ENCODE measurements around the gene PIEZO1.

PIEZO1 gene

GRCh38 chr16:88688013-88688778, 96.8 kb downstream of the PIEZO1 start:
- no peaks in the 10 kb centered on the region for H3K9me3 Mint-ChIP-seq
- H3K27me3 Mint-ChIP-seq, result no peaks in the 10 kb centered on the region
- H3K36me3 Mint-ChIP-seq, result no peaks in the 10 kb centered on the region
- H3K4me3 Mint-ChIP-seq, result no peak overlapping the region
- H3K27ac Mint-ChIP-seq, result no peak overlapping the region
- H3K4me1 Mint-ChIP-seq, result peaks cover 64% of the 10 kb centered on the region

GRCh38 chr16:88687676-88688012, 97.4 kb downstream of the PIEZO1 start:
- no peaks in the 10 kb centered on the region for H3K9me3 Mint-ChIP-seq
- H3K4me3 Mint-ChIP-seq, result no peak overlapping the region
- peaks cover 59% of the 10 kb centered on the region for H3K4me1 Mint-ChIP-seq
- no peak overlapping the region for H3K27ac Mint-ChIP-seq
- H3K36me3 Mint-ChIP-seq, result no peaks in the 10 kb centered on the region
- no peaks in the 10 kb centered on the region for H3K27me3 Mint-ChIP-seq

DNA sequence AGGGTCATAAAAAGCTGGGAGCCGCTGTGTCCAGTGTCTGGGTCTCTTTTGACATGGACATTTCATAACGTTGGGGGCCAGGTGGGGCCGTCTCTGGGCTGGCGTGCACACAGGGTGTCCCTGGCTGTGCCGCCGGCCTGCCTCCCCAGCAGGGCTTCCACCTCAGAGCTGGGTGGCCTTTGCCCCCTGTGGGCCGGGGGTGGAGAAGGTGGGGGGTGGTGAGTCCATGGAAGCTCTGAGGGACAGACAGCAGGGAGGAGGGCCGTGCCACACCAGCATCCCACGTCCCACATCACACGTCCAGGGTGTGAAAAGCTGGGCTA, 97.8 kb downstream of the PIEZO1 start:
- H3K4me1 Mint-ChIP-seq, result peaks cover 60% of the 10 kb centered on the region
- H3K36me3 Mint-ChIP-seq, result no peaks in the 10 kb centered on the region
- H3K4me3 Mint-ChIP-seq, result no peak overlapping the region
- H3K27ac Mint-ChIP-seq, result no peak overlapping the region
- no peaks in the 10 kb centered on the region for H3K27me3 Mint-ChIP-seq
- no peaks in the 10 kb centered on the region for H3K9me3 Mint-ChIP-seq

- H3K4me1 Mint-ChIP-seq, result peaks cover 60% of the 10 kb centered on the region
- H3K27ac Mint-ChIP-seq, result no peak within 1 kb of the TSS
- H3K4me3 Mint-ChIP-seq, result peak within 1 kb of the TSS; percentile 75
Measured at GRCh38 chr16:88686439-88687253, 98.4 kb downstream of the PIEZO1 start, which contains the start of gene SNAI3. Gene SNAI3 (minus strand): TSS chr16:88686507. CDS start chr16:88686406, 101 bp downstream.

GRCh38 chr16:88686062-88686438, 99.0 kb downstream of the PIEZO1 start:
- Mint-ChIP-seq H3K4me3 (peak overlapping the region; percentile 75), H3K9me3 (no peaks in the 10 kb centered on the region), H3K27me3 (no peaks in the 10 kb centered on the region), H3K36me3 (no peaks in the 10 kb centered on the region), H3K4me1 (peaks cover 61% of the 10 kb centered on the region), H3K27ac (no peak overlapping the region)

More at GRCh38 chr16:88686439-88687253, 98.4 kb downstream of the PIEZO1 start, which contains the start of gene SNAI3:
- no peaks in the 10 kb centered on the region for H3K36me3 Mint-ChIP-seq
- H3K9me3 Mint-ChIP-seq, result no peaks in the 10 kb centered on the region
- no peaks in the 10 kb centered on the region for H3K27me3 Mint-ChIP-seq

DNA sequence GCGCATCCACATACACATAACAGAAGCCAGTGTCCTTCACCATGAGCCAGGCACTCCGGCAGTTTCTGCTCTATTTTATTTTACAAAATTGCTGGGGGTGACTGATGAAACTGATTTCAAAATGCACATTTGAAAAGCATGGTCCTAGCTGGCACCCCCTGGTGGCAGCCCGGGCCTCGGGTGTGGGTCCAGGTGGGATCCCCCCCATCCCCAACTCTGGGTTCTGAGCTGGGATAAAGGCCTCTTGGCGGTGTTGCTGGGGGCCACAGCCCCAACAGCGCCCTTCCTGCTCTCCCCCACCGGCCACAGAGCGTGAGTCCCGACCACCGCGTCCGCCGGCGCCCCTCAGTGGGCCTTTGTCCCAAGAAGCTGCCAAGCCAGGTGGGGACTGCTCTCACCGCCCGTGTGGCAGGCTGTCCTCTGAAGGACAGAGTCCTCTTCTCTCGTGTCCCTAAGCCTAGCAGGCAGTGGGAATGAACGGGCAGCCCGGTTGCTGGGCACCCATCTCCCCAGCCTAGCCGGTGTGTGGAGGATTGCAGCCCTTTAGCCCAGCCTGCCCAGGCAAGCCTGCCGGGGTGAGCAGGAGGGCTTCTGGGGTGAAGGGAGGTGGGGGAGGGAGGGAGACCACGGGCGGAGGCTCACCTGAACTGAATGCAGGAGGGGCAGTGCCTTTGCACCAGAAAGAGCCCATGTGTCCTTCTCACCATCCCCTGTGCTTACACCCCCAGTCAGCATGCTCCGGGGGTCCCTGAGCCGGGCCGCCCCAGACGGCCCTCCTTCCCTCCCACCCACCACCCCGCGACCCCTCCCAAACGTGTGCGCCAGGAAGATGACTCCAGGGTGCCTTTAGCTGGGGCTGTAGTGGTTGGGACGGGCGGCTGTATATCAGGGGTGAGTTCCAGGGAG, 99.6 kb downstream of the PIEZO1 start:
- Mint-ChIP-seq H3K4me3 (peak overlapping the region; percentile 75), H3K36me3 (no peaks in the 10 kb centered on the region), H3K4me1 (peaks cover 59% of the 10 kb centered on the region), H3K27me3 (no peaks in the 10 kb centered on the region), H3K27ac (no peak overlapping the region), H3K9me3 (no peaks in the 10 kb centered on the region)

DNA sequence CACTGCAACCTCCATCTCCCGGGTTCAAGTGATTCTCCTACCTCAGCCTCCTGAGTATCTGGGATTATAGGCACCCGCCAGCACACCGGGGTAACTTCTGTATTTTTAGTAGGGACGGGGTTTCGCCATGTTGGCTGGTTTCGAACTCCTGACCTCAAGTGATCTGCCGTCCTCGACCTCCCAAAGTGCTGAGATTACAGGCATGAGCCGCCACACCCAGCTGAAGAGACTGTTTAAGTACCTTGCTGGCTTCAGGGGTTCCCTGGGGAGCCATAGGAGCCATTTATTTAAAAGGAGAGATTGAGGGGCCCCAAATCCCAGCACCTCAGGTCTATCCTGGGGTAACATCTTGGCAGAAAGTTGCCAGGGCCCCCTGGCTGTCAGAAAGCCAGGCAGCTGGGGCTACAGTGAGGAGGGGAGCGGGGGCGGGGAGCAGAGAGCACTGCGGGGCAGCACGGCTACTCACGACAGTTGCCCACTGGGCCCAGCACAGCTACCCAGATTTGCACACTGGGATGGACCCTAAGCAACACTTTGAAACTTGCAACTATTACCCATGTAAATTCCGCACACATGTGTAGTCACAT, 100.4 kb downstream of the PIEZO1 start:
- H3K36me3 Mint-ChIP-seq, result no peaks in the 10 kb centered on the region
- peak overlapping the region; percentile 74 for H3K27ac Mint-ChIP-seq

GRCh38 chr16:88681709-88682451, 103.1 kb downstream of the PIEZO1 start:
- no peaks in the 10 kb centered on the region for H3K36me3 Mint-ChIP-seq
- H3K4me3 Mint-ChIP-seq, result peak overlapping the region; percentile 57
- H3K27ac Mint-ChIP-seq, result peak overlapping the region; percentile 88
- H3K4me1 Mint-ChIP-seq, result peaks cover 39% of the 10 kb centered on the region
- no peaks in the 10 kb centered on the region for H3K9me3 Mint-ChIP-seq
- no peaks in the 10 kb centered on the region for H3K27me3 Mint-ChIP-seq

More for the DNA sequence above, 100.4 kb downstream of the PIEZO1 start:
- Mint-ChIP-seq H3K4me1 (peaks cover 54% of the 10 kb centered on the region), H3K27me3 (no peaks in the 10 kb centered on the region), H3K4me3 (peak overlapping the region; percentile 75), H3K9me3 (no peaks in the 10 kb centered on the region)

- H3K4me1 Mint-ChIP-seq, result peaks cover 39% of the 10 kb centered on the region
- H3K36me3 Mint-ChIP-seq, result no peaks in the 10 kb centered on the region
- H3K9me3 Mint-ChIP-seq, result no peaks in the 10 kb centered on the region
Measured at GRCh38 chr16:88681084-88681680, 103.8 kb downstream of the PIEZO1 start.

DNA sequence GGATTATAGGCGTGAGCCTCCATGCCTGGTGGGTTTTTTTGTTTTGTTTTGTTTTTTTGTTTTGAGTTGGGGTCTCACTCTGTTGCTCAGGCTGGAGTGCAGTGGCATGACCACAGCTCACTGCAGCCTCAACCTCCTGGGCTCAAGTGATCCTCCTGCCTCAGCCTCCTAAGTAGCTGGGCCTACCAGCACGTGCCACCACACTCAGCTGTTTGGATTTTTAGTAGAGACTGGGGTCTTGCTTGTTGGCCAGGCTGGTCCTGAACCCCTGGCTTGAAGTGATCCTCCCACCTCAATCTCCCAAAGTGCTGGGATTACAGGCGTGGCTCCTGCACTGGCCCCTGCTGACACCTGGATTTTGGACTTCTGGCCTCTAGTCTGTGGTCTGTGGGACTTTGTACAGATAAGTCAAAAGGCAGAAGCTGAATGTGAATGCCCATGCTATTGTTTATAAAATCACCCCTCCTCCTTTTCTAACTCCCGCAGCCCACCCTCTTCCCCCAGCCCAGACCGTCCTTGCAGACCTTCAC, 104.4 kb downstream of the PIEZO1 start:
- Mint-ChIP-seq H3K4me1 (peaks cover 39% of the 10 kb centered on the region), H3K27me3 (no peaks in the 10 kb centered on the region), H3K4me3 (no peak overlapping the region), H3K9me3 (no peaks in the 10 kb centered on the region), H3K36me3 (no peaks in the 10 kb centered on the region), H3K27ac (peak overlapping the region; percentile 8)

More at GRCh38 chr16:88681084-88681680, 103.8 kb downstream of the PIEZO1 start:
- no peaks in the 10 kb centered on the region for H3K27me3 Mint-ChIP-seq
- H3K4me3 Mint-ChIP-seq, result peak overlapping the region; percentile 57
- H3K27ac Mint-ChIP-seq, result peak overlapping the region; percentile 8

DNA sequence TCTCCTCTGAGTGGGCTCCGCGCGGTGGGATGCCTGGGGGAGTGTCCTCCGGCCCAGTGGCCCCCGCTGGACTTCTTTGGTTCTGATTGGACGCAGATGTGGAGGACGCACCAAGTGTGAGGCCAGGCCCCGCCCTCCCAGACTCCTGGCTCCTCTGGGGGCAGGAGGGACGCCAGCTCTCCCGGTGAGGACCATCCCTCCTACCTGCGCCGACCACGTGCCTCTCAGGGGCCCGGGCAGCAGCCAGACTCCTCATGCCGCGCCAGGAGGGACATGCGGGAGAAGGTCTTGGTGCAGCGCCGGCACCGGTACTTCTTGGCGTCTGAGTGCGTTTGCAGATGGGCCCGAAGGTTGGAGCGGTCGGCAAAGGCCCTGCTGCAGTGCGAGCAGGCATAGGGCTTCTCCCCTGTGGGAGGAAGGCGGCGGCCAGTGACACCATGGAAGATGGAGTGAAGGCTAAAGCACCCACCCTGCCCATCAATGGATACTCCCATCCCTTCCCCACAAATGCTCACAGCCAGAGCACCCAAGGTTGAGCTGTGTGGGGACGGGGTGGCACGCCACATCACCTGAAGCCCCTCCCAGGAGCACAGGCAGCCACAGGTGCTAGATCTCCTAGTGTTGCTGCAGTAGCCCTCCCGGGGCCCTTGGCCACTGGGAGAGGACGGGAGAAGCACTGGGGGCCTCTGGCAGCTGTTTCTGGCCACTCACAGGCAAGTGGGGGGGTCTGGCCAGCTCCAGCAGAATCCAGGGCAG, 106.6 kb downstream of the PIEZO1 start:
- peaks cover 21% of the 10 kb centered on the region for H3K4me1 Mint-ChIP-seq
- H3K9me3 Mint-ChIP-seq, result no peaks in the 10 kb centered on the region
- no peaks in the 10 kb centered on the region for H3K36me3 Mint-ChIP-seq
- H3K27ac Mint-ChIP-seq, result no peak overlapping the region
- H3K4me3 Mint-ChIP-seq, result no peak overlapping the region
- H3K27me3 Mint-ChIP-seq, result no peaks in the 10 kb centered on the region

DNA sequence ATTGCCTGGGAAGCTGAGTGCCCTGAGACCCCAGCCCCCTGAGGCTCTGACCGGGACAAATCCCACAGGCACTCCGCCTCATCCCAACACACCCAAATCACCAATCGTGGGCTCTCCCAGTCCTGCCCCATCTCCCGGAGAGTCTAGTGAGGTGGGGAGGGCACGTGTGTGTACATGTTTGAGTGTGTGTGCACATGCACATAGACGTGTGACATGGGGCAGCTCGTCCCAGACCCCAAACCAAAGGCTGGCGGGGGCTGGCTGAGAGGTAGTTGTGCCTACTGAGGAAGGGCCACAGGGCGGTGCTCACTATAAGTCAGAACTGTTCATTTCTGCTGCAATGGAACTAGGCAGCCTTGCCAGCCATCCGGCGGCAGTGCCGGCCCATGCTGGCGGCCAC, 107.3 kb downstream of the PIEZO1 start:
- Mint-ChIP-seq H3K4me1 (peaks cover 21% of the 10 kb centered on the region), H3K36me3 (no peaks in the 10 kb centered on the region), H3K4me3 (no peak overlapping the region), H3K9me3 (no peaks in the 10 kb centered on the region), H3K27me3 (no peaks in the 10 kb centered on the region), H3K27ac (no peak overlapping the region)

GRCh38 chr16:88676502-88677242, 108.3 kb downstream of the PIEZO1 start:
- no peak overlapping the region for H3K4me3 Mint-ChIP-seq
- no peaks in the 10 kb centered on the region for H3K36me3 Mint-ChIP-seq
- H3K4me1 Mint-ChIP-seq, result peaks cover 11% of the 10 kb centered on the region
- no peaks in the 10 kb centered on the region for H3K9me3 Mint-ChIP-seq
- no peaks in the 10 kb centered on the region for H3K27me3 Mint-ChIP-seq
- no peak overlapping the region for H3K27ac Mint-ChIP-seq
